GM18502 (cell line): ENCODE data around the gene SSR4.

ENCODE experiments used
- ATAC-seq: cut with Tn5 transposase; IDR thresholded peaks from one replicate; pipeline ENCODE4 v1.9.1; 2021; ENCODE audit warnings: mild to moderate bottlenecking; ENCODE audit not compliant: unreplicated experiment, poor library complexity

Gene SSR4

DNA sequence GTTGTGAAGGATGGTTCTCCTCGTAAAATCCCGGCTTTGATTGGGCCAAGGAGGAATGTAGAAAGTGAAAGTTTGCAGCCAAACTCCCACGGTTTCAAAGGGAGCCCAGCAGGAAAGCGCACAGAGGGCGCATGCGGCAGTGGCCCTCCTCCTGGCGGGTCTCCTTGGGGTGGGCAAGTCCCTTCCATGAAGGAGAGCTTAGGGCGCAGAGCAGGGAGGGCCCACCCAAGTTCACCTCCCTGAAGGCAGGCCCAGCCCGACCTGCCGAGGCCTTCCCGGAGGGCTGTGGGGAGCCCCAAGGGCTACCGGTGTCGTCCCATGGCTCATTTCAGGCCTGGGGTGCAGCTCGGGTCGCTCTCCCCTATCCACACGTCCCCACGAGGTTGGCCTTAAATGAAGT lies 33.8 kb downstream of the SSR4 start:
- ATAC-seq: no peak

DNA sequence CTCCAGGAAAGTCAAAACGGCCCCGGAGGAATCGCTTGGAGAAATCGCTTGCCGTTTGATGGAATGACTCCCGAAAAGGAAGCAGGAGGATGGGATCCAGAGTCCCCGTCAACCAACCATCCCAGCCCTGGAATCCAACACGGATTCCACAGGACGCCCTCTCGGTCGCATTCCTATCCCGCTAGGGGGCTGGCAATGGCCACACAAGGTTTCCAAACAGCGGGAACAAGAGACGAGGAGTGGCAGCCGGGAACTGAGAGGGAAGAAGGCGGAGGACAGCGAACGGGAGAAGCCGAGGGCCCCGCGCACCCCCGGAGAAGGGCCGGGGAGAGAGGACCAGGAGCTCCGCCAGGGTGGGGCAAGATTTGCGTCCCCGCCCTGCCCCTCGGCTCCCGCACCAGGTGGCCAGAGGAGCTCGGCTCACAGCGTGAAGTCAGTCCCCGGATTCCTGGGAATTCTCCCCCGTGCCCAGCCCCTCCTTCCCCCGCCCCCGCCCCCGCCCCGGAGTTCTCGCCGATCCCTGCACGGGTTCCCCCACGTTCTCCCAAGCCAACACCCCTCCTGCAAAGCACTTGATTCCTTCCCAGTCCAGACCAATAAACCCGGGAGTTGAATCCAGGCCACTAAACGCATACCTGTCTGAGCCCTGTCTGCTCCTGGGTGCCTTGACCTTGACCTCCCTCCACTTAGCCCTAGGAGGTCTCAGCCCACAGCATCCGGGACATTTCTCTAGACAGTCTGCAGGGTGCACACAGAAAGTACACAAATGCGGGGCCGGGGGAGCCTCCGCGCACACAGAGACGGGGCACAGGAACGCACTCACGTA lies 34.5 kb downstream of the SSR4 start:
- no peak for ATAC-seq

DNA sequence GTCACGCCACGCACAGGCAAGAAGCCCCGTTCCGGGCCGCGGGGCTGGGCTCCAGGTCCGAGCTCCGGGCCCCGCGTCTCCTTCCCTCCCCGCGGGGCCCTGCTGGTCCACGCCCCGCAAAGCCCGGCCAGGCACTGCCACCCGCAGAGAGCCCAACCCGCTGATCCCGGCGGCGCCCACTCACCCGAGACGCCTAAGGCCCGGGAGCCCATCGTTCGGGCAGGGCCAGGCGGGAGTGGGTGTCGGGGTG lies 35.0 kb downstream of the SSR4 start:
- ATAC-seq: no peak

DNA sequence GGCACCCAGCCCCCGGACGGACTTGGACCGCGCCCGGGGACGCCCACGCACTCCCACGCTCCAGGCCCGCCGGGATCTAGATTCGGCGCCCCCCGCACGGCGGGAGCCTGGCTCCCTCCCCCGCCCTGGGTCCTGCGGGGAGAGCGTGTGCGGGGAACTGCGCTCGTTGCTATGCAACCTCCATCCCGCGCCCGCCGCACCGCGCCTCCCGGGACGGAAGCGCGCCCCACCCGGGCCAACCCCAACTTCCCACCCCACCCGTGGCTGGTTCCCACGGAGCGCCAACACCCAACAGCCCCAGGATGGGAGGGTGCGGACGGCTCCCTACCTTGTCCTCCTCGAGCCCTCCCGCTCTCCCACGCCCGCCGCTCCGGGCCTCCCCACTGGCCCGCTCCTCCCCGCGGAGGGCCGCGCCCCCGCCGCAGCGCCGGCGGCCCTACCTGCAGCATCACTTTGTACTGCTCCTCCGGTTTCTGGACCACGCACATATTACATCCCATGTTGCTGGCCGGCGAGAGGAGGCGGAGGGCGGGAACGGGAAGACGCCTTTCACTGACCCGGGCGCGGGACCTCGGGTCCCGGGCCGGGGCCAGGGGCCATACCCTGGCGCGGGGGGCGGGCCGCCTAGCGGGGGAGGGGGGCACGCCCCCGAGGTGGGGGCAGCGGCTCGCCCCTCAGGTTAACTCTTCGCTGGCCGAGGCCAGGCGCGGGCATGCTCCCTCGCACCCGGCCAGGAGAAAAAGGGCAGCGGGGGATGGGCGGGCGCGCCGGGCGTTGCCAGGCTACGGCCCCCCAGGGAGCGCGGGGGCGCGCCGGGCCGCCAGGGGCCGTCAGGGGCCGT lies 35.6 kb downstream of the SSR4 start, which contains the start of gene PDZD4:
PDZD4 (minus strand) TSS at position 746 of the 841 bp plus-strand sequence; CDS start at position 500, 246 bp downstream.
- ATAC-seq: no peak

DNA sequence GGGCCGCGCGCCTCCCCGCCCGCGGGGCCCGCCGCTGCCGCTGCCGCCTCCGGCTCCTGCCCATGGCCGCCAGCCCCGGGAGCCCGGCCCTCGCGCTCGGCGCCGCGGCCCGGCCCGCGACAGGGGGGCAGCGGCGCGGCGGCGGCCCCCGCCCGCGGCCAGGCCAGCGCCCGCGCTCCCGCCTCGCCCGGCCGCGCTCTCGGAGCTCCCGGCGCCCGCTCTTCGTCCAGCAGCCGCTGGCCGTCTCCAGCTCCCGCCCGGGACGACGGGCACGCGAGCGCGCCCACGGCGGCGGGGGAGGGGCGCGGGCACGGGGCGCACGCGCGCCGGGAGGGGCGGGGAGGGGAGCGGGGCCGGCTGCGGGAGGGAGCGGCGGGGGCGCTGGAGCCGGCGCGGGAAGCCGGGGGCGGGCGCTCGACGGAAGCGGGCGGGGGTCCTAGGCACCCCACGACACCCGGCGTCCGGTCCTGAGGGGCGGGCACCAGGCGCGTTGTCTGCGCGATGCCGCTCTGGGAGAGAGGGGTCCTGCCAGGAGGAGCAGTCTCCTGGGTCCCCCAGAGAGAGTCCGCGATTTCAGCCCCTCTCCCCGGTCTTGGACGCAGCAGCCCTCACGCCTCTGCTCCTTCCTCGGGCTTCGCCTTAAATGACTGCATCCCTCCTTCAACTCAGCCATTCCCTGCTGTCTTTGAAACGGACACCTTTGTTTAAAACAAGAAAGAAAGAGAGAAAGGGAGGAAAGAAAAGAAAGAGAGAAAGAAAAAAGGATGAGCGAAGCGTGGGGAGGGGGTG lies 36.4 kb downstream of the SSR4 start:
- ATAC-seq: no peak

DNA sequence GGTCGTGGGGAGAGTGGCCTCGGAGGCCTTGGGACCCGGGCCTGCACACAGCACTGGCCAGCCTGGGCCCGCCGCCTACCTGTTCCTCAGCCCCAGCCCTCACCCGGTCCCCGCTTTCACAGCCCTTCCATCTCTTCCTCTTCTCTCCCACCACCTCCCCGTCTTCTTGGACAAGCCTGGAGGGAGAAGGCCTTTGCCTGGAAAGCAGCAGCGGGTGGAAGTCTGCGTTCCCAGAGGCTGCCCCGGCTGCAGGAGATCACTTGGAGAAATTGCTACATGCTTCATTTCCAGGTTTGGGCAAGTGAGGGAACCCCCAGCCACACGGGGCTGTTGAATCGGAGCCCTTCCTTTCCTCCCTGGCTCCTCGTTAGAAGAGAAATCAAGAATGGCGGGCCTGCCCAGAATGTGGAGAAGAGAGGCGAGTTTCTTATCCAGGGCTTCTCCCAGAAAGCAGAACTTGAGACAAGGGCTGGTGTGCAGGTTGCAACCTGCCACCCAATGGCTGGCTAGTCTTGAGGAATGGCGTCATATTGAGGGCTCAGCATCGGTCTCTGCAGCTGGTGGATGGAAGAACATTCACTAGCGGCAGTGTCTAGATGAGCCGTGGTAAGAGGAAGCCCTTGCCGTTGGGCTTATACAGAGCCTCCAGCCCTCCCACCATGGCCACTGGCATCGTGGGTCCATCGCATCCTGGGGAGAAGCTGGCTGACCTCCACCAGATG lies 37.1 kb downstream of the SSR4 start:
- no peak for ATAC-seq

DNA sequence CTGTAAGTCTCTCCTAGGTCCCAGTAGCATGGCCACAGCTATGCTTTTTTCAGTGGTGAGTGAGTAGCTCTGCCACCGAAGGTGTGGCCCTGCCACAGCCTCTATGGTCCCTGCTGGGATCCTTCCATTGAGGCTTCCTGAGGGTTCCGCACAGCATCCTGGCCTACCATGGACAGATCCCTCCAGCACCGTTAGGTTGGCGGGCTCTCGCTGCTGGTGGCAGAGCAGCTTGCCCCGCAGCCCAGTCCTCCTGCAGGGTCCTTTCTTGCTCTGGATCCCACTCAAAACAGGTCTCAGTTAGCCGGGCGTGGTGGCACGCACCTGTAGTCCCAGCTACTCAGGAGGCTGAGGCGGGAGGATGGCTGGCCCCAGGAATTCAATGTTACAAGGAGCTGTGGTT lies 38.3 kb downstream of the SSR4 start:
- ATAC-seq: no peak

DNA sequence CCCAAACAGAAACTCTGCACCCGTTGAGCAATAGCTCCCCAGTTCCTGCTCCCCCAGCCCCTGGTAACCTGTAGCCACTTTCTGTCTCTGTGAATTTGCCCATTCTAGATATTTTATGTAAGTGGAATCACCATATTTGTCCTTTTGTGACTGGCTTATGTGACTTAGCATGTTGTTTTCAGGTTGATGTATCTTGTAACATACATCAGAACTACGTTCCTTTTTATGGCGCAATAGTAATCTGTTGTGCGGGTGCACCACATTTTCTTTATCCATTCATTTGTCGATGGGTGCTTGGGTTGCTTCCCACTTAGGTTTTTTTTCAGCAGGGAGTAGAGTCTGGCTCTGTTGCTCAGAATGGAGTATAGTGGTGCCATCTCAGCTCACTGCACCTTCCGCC lies 42.5 kb downstream of the SSR4 start:
- ATAC-seq: no peak

DNA sequence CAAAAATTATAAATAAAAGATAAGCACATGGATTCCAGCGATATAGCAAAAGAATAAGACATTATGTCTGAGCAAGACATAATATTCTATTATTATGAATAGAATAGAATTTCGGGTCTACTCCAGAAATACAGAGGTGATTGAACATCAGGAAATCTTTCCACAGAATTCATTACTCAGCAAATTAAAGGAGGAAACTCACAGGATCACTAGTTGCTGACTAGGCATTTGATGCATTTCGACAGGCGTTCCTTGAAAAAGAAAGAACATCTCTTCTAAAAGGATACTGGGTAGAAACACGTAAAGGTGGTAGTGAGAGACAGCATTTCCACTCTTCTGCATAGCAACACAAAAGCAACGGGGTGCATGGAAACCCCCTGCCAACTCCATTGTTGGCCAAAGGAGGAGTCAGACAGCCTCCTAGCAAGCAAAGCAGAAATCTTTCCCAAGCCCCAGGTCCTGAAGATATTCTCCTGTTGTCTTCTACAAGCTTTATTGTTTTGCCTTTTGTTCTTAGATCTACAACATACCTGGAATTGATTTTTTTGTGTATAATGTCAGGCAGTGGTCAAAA lies 50.1 kb downstream of the SSR4 start:
- ATAC-seq: no peak

DNA sequence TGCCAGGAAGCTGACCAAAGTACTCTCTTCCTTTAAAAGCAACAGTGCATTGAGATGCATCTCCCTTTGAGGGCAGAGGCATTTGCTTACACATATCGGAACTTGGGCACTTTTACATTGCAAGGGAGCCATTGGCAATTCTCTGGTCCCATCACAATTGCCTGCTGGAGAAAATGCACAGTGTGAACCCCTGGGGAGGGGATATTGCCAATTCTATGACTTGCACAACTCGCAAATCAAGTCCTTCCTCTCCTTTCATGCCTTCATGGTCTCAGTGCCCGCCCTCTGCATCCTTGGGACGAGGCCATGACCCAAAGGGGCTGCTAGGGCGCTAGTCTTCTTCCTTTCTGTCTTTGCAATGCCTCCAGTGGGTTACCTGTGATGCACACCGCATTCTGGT lies 50.7 kb downstream of the SSR4 start:
- ATAC-seq: no peak

DNA sequence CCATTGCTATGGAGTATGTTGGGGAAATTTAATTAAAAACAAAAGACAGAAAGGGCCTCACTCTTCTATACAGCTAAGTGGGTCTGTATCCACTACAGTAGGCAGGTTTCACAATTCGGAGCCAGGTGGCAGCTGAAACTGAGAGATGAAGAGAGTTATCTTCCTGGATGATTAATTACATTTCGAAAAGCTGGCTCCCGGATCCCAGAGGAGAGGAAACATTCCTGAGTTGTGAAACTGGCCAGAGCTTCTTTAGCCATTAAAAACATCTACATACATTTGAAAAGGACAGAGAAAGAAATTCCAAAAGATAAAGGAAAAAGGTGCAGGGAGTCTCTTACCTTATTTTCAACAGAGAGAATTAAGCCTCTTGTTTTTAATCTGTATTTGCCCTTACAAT lies 51.4 kb downstream of the SSR4 start:
- no peak for ATAC-seq
